AG04450 (cell line): ENCODE measurements around the gene ARHGAP1. TPM values are rescaled to one million over a fixed set of nuclear protein-coding genes. Genes with fewer than 3 reads are reported as not detected.

ENCODE experiments used
- CTCF ChIA-PET: fragments of 300-600, 350-600 bp; formaldehyde crosslinking; extraction: SDS; loops from one replicate; lab custom pipeline; 2022; ENCODE audit warnings: antibody characterized with exemption, inconsistent platforms; lab: Charles Lee
- POLR2A ChIA-PET: fragments of 350-600 bp; formaldehyde crosslinking; extraction: SDS; loops from one replicate; lab custom pipeline; 2021; ENCODE audit warnings: antibody characterized with exemption, inconsistent platforms; lab: Yijun Ruan, JAX
- DNase-seq: peaks from one replicate; pipeline ENCODE4 v3.0.0-alpha.2; 2011; ENCODE audit warnings: low read depth, low spot score
- H3K27ac ChIP-seq: one replicate; pipeline ENCODE4 v1.5.1; 2012; ENCODE audit warnings: low read depth, low read length, control low read depth
- H3K27me3 ChIP-seq: one replicate; pipeline ENCODE4 v1.6.0; 2012; ENCODE audit warnings: low read length; ENCODE audit not compliant: control insufficient read depth, insufficient read depth
- H3K4me3 ChIP-seq: 2 replicates; pipeline ENCODE4 v1.5.1; 2011; ENCODE audit warnings: mild to moderate bottlenecking, low read depth, low read length, control low read depth
- H3K9me3 ChIP-seq: 2 replicates; pipeline ENCODE4 v1.5.1; 2012; ENCODE audit warnings: low read length; ENCODE audit not compliant: control insufficient read depth, insufficient read depth
- CTCF ChIP-seq: IDR thresholded peaks from 2 replicates; pipeline ENCODE4 v1.5.1; 2011; ENCODE audit warnings: low read depth, low read length, control low read depth, inconsistent platforms
- polyA plus RNA-seq: library from polyadenylated mRNA; depleted of rRNA; stranded (reverse); fragments of >200 nt; gene quantifications from 2 replicates; pipeline ENCODE4 v1.2.3, GENCODE V29; 2011

ARHGAP1 gene
- polyA plus RNA-seq, 1 experiment: 42.4 TPM

- no peak overlapping the region for H3K4me3 ChIP-seq
- no peak for DNase-seq
These were observed 43.4 kb upstream of the ARHGAP1 start for GRCh38 chr11:46743693-46744339.

GRCh38 chr11:46743043-46743442 lies 42.6 kb upstream of the ARHGAP1 start:
- TF ChIP-seq CTCF: no peak
- Histone ChIP-seq H3K27ac (no peak overlapping the region), H3K9me3 (no peaks in the 10 kb centered on the region), H3K27me3 (no peaks in the 10 kb centered on the region), H3K4me3 (no peak overlapping the region)
- no peak for DNase-seq
- ChIA-PET CTCF (interaction anchor here (0.6 kb wide), 1 partner anchor 571 kb away, joined by 3 read pairs; no protein-coding TSS in a partner anchor), POLR2A (interaction anchor here (0.9 kb wide), 1 partner anchor 42 kb away, joined by 4 read pairs; the partner anchor contains the start of genes ARHGAP1 and ZNF408)

More at GRCh38 chr11:46743693-46744339, 43.4 kb upstream of the ARHGAP1 start:
- H3K9me3 ChIP-seq: no peaks in the 10 kb centered on the region
- no peaks in the 10 kb centered on the region for H3K27me3 ChIP-seq
- CTCF ChIA-PET: interaction anchor here (0.5 to 1.0 kb wide), 3 partner anchors 43 to 112 kb away, joined by 3 to 5 read pairs (median 4); partner anchors contain the start of genes ARHGAP1 and ZNF408
- TF ChIP-seq CTCF: no peak
- POLR2A ChIA-PET: interaction anchor here (0.9 kb wide), 1 partner anchor 43 kb away, joined by 4 read pairs; the partner anchor contains the start of genes ARHGAP1 and ZNF408
- H3K27ac ChIP-seq: no peak overlapping the region

GRCh38 chr11:46741600-46742484 lies 41.4 kb upstream of the ARHGAP1 start:
- no peak for DNase-seq
- Histone ChIP-seq H3K9me3 (no peaks in the 10 kb centered on the region), H3K27me3 (no peaks in the 10 kb centered on the region), H3K27ac (peak overlapping the region; percentile 11), H3K4me3 (no peak overlapping the region)
- ChIA-PET POLR2A (interaction anchor here (0.7 kb wide), 1 partner anchor 411 kb away, joined by 3 read pairs; no protein-coding TSS in a partner anchor), CTCF (no interaction called here)
- TF ChIP-seq CTCF: no peak

- H3K9me3 ChIP-seq: no peaks in the 10 kb centered on the region
- no peak for TF ChIP-seq CTCF
- no peaks in the 10 kb centered on the region for H3K27me3 ChIP-seq
- no peak overlapping the region for H3K4me3 ChIP-seq
- no peak for DNase-seq
- ChIA-PET POLR2A (interaction anchor here (0.6 kb wide), 1 partner anchor 8 kb away, joined by 4 read pairs; no protein-coding TSS in a partner anchor), CTCF (no interaction called here)
- no peak overlapping the region for H3K27ac ChIP-seq
These were observed 38.5 kb upstream of the ARHGAP1 start for GRCh38 chr11:46738887-46739286.
